ENCODE measurements around the gene DLG4.
A peak's percentile ranks its signal among the peaks of the same experiment; 100 is the strongest.
"Not testable (repeated sequence)": the region's sequence is repeated elsewhere in the genome, so short reads cannot be mapped to it uniquely, and the experiment has no call there.

Gene DLG4

DNA sequence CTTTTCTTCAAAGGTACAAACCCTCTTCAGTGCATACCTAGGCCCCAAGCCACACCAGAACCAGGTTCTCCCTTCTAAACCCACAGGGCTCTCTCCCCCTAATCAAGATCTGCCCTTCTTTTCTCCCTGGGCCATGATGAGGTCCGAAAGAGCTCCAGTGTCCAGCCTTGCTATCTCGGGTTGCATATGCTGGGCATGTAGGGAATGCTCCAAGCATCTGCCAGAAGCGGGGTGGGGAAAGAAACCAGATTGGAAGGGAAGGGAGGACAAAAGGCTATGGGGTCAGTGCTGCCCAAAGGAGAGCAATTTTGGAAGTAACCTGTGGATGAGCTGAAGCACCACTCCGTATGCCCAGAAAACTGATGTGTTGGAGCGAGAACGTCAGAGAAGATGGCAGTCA, 29.6 kb upstream of the DLG4 start:
- no peak for DNase-seq (ENCODE audit: low read depth)

DNA sequence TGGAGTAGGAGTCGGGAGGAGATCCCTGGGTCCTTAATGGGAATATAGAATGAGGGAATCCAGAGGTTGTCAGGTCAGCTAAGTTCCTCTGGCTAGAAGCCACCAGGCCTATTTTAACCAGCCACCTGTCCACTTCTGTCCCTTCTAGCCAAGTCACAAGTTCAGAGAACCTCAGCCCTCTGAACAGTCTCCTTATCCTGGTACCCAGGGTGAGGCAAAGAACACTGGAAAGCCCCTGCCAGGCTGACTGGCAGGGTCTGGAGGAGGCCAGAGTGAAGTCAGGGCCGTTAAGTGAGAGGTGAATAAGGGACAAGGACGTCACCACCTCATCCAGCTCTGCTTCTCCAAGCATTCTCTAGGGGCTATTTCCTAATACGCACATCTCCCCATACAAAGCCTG, 29.2 kb upstream of the DLG4 start:
- no peak for DNase-seq (ENCODE audit: low read depth)

DNA sequence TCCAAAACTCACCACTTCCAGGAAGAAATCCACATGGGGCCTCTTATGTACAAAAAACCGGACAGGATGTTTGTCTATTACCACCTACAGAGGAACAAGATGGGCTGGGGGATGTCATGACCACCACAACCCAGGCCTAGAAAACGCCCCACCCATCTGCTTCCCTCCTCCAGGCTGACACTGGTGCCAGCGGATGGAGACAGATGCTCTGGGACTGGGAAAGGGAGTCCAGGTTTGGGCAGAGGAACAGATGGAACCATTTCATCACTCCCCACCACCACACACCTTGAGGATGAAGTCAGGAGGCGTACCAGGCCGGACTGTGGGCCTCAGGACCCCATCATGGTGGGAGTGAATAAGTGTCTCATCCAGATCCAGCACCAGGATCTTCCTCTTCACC, 27.1 kb upstream of the DLG4 start:
- no peak for DNase-seq (ENCODE audit: low read depth)

GRCh38 chr17:7243838-7244237, 24.2 kb upstream of the DLG4 start:
- not testable (repeated sequence) for DNase-seq (ENCODE audit: low read depth)

DNA sequence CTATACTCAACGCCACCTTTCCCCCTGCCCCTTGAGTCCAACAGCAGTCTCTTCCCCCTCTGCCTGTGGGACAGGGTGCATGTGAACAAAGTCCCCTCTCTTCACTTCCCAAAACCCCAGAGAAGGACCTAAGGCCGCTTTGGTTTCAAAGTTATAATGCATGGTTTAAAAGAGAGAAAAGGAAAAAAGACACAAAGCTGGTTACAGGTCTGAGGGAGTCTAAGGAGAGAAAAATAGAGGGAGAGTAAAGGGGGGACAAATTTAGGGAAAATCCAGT, 23.8 kb upstream of the DLG4 start:
- DNase-seq (ENCODE audit: low read depth) = no peak

DNA sequence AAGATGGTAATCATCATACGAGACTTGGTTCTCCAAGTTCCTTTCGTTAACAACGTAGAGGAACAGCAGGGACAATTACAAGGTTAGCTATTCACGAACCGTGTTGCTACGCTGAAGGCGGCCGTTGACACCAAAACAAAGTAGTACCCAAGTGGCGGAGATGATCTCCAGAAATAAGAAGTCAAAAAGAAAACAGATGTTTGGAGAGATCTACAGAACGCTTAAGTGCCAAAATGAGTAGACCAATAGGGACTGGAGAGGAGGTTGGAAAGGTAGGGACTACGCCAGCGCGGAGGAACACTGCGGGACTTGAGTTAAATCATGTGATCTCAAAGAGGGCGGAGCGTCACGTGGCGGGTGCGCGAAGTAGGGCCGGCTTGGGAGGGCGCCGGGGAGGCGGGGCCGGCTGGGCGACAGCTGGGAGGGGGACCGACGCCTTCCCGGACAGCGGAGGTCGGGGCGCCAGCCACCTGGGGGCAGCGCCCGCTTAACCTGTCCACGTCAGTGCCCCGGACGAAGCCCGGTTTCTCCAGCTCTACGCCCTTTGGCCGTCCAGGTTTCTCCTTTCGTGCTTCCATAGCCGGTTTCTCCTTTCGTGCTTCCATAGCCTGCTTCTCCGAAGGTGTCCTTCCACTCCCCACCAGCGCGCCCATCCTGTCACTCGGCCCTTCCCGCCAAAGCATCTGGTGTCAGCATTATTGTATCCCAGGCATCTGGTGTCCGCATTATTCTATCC, 23.2 kb upstream of the DLG4 start:
- DNase-seq (ENCODE audit: low read depth) = peak; percentile 90

- peak; percentile 84 for DNase-seq (ENCODE audit: low read depth)
These were observed 22.4 kb upstream of the DLG4 start, which contains the start of gene GABARAP for GRCh38 chr17:7241783-7242716. TSS of gene GABARAP (minus strand) at chr17:7242449. CDS start at chr17:7242330, 119 bp downstream.

DNA sequence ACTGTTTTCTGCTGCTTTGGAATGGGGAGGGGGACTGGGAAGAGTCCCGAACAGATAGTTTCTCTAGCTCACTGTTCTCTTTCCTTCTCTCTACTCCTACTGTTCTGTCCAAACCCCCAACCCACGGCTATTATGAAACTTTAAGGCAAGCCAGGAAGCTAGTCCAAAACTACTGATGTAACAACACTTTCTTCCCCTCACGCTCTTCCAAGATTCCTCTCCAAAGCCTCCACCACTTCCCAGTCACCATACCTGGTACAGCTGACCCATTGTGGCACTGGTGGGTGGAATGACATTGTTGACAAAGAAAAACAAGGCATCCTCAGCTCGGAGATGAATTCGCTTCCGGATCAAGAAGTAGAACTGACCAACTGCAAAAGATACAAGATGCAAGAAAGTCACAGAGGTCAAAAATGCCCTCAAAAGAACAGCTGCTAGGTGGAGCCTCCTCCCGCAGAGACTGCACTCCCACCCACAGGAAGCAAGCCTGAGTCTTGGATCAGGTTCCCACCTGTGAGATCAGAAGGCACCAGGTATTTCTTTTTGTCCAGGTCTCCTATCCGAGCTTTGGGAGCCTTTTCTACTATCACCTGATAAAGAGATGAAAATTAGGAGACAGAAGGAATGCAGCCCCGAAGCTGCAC, 21.6 kb upstream of the DLG4 start:
- no peak for DNase-seq (ENCODE audit: low read depth)

DNA sequence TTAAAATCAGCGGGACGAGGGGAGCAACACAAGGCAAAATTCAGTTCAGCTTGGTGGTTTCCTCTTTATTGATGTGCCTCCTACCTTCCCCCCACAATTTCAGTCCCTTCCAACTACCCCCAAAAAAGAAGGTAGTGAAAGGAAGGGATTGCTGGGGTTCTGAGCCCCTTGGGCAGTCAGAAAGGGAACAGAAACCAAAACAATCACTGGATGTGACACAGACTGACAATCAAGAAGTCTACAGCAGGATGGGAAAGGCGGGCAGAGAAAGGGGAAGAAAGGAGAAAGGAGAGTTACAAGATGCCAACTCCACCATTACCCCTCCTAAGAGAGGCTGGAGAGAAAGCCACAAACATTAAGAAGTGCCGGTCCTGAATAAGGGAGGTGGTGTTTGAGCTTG, 20.7 kb upstream of the DLG4 start:
- no peak for DNase-seq (ENCODE audit: low read depth)

- DNase-seq (ENCODE audit: low read depth) = peak; percentile 97
These were observed 19.7 kb upstream of the DLG4 start, which contains the start of gene PHF23 for GRCh38 chr17:7239091-7240027. TSS of gene PHF23 (minus strand) at chr17:7239457. CDS start at chr17:7239279, 178 bp downstream.

- DNase-seq (ENCODE audit: low read depth) = no peak
These were observed 18.9 kb upstream of the DLG4 start for GRCh38 chr17:7238420-7239090.

DNA sequence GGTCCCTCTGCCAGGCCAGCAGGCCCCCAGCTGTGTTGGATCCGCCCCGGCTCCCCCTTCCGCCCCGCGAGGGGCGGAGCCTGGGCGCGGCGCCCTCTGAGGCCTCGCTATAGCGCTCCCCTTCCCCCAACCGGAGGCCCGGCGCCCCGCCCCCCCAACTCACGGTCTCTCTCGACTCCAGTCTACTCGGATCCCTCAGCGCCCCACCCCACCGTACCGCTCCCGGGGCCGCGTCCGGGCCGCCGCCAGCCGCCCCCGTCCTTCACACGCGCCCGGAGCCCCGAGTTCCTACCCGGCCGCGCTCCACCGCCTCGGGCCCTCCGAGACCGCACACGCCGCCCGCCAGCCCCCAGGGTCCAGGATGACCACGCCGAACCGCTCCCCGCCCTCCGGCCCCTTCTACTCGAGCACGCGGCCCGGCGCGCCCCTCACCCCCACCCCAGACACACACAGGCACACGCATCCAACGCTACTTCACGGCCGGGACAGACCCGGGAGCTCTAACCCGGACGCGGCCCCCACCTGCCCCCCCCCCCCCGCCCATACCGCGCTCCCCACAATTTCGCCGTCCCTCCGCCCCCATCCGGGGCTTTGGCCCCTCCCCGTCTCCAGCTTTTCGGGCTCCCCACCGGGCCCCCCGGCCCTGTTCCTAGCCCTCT, 18.3 kb upstream of the DLG4 start:
- peak; percentile 61 for DNase-seq (ENCODE audit: low read depth)

DNA sequence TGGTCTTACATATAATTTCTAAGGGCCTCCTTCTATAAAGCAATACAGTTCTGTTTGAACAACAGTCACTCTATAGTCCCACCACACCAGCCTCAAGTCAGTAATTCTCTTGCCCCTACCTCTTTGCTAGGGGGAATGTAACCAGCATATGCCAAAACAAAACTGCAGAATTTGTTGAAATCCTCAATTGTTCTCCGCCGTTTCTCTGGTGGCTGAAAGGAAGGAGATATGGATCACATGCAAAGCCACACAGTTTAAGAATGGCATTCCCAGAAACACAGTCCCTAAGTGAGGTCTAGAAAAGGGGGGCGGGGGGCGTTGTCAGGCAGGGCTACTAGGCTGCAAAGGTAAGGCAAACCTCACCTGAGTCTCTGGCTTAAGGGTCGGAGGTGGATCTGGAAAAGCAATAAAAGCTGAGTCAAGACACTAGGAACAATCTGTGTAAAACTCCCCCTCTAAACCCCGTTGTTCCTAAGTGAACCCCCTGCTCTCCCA, 17.7 kb upstream of the DLG4 start:
- DNase-seq (ENCODE audit: low read depth) = no peak

GRCh38 chr17:7236808-7237207, 17.2 kb upstream of the DLG4 start:
- DNase-seq (ENCODE audit: low read depth) = no peak

- no peak for DNase-seq (ENCODE audit: low read depth)
These were observed 16.3 kb upstream of the DLG4 start for GRCh38 chr17:7235693-7236665.

GRCh38 chr17:7234083-7234951, 14.7 kb upstream of the DLG4 start, which contains the start of gene DVL2:
TSS of gene DVL2 (minus strand) at chr17:7234517. CDS start at chr17:7234262, 255 bp downstream.
- peak; percentile 93 for DNase-seq (ENCODE audit: low read depth)

GRCh38 chr17:7233701-7234082, 14.1 kb upstream of the DLG4 start:
- no peak for DNase-seq (ENCODE audit: low read depth)

DNA sequence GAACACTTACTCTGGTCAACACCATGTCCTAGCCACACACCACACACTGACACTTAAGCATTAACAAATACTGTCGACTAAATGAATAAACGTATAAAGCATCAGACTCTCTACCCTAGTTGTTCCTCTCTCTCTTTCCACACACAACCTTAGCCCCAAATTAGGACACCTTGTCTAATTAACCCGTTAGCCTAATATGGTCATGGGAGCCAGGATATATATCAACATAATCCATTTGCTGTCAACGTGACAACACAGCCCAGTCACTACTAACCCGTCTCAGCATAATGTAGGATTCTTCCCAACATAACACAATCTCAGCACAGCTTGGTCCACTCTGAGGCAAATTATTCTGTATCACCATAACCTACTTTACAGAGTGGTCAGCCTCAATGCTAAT, 12.5 kb upstream of the DLG4 start:
- no peak for DNase-seq (ENCODE audit: low read depth)

Data from T-helper 22 cell (primary cell).